Measurements from ENCODE around the gene RAB26.

RAB26 gene

GRCh38 chr16:2165861-2166260 lies 17.4 kb downstream of the RAB26 start:
- CTCF ChIA-PET: no interaction called here
- TF ChIP-seq CTCF (conservative IDR thresholded peaks at IDR 0.05; ENCODE audit: low read depth): no peak
- no peak for DNase-seq (ENCODE audit: low spot score)
- peak overlapping the region; percentile 67 for H3K27ac ChIP-seq
- POLR2A ChIA-PET (ENCODE audit: low non-redundant PET): no interaction called here

GRCh38 chr16:2166263-2167067 lies 18.0 kb downstream of the RAB26 start:
- no peak for DNase-seq (ENCODE audit: low spot score)
- peak overlapping the region; percentile 67 for H3K27ac ChIP-seq
- no peak for TF ChIP-seq CTCF (conservative IDR thresholded peaks at IDR 0.05; ENCODE audit: low read depth)
- ChIA-PET POLR2A (ENCODE audit: low non-redundant PET) (no interaction called here), CTCF (interaction anchor here (0.6 kb wide), 1 partner anchor 26 kb away, joined by 3 read pairs; no protein-coding TSS in a partner anchor)

- peak overlapping the region; percentile 67 for H3K27ac ChIP-seq
- ChIA-PET POLR2A (ENCODE audit: low non-redundant PET) (no interaction called here), CTCF (no interaction called here)
- no peak for DNase-seq (ENCODE audit: low spot score)
- TF ChIP-seq CTCF (conservative IDR thresholded peaks at IDR 0.05; ENCODE audit: low read depth): no peak
Observed at GRCh38 chr16:2167068-2167638, 18.7 kb downstream of the RAB26 start.

- no peak for TF ChIP-seq CTCF (conservative IDR thresholded peaks at IDR 0.05; ENCODE audit: low read depth)
- ChIA-PET CTCF (no interaction called here), POLR2A (ENCODE audit: low non-redundant PET) (no interaction called here)
- peak overlapping the region; percentile 67 for H3K27ac ChIP-seq
- DNase-seq (ENCODE audit: low spot score): no peak
Observed at GRCh38 chr16:2170080-2170479, 21.7 kb downstream of the RAB26 start.

- POLR2A ChIA-PET (ENCODE audit: low non-redundant PET): no interaction called here
- no peak for TF ChIP-seq CTCF (conservative IDR thresholded peaks at IDR 0.05; ENCODE audit: low read depth)
- peak overlapping the region; percentile 67 for H3K27ac ChIP-seq
- CTCF ChIA-PET: no interaction called here
- DNase-seq (ENCODE audit: low spot score): no peak
Observed at GRCh38 chr16:2170587-2171435, 22.4 kb downstream of the RAB26 start.

- ChIA-PET POLR2A (ENCODE audit: low non-redundant PET) (no interaction called here), CTCF (interaction anchor here (0.6 kb wide), 1 partner anchor 8 kb away, joined by 4 read pairs; no protein-coding TSS in a partner anchor)
- H3K27ac ChIP-seq: peak overlapping the region; percentile 67
- DNase-seq (ENCODE audit: low spot score): no peak
- TF ChIP-seq CTCF (conservative IDR thresholded peaks at IDR 0.05; ENCODE audit: low read depth): no peak
Observed at GRCh38 chr16:2171601-2172178, 23.3 kb downstream of the RAB26 start.
